A673 (cell line): ENCODE measurements around the gene TBC1D16. TPM values are rescaled to one million over a fixed set of nuclear protein-coding genes. Genes with fewer than 3 reads are reported as not detected.

Experiments used
- BruUV-seq: library from RNA; stranded (reverse); fragments of 400-500 nt; replicated peaks from 2 replicates; lab custom pipeline; 2021; lab: Mats Ljungman, UMichigan
- CTCF ChIA-PET: fragments of 300-600 bp; sonication (Branson Sonifier 250); formaldehyde crosslinking; loops from one replicate; lab custom pipeline; 2022; ENCODE audit warnings: antibody characterized with exemption; lab: Charles Lee
- POLR2A ChIA-PET: fragments of 300-600 bp; sonication (Branson Sonifier 250); formaldehyde crosslinking; loops from one replicate; lab custom pipeline; 2022; ENCODE audit warnings: antibody characterized with exemption; ENCODE audit not compliant: low non-redundant PET; lab: Charles Lee
- DNase-seq: peaks from one replicate; pipeline ENCODE4 v3.0.0-alpha.2; 2015; ENCODE audit warnings: low spot score
- H3K27ac ChIP-seq: fragments of 200-600 bp; sonication (generic); 2 replicates; pipeline ENCODE4 v1.5.1; 2016; ENCODE audit warnings: mixed run types, low read depth, mild to moderate bottlenecking, mixed read lengths, antibody characterized with exemption, low read length; ENCODE audit not compliant: poor library complexity, severe bottlenecking
- H3K27me3 ChIP-seq: fragments of 200-600 bp; sonication (generic); replicated peaks from 2 replicates; pipeline ENCODE4 v1.6.1; 2017; ENCODE audit warnings: mixed run types, low read depth, mild to moderate bottlenecking, mixed read lengths, antibody characterized with exemption, low read length; ENCODE audit not compliant: insufficient read depth, poor library complexity
- H3K36me3 ChIP-seq: fragments of 200-600 bp; sonication (generic); 2 replicates; pipeline ENCODE4 v1.6.1; 2016; ENCODE audit warnings: mixed run types, mild to moderate bottlenecking, mixed read lengths, antibody characterized with exemption, low read length; ENCODE audit not compliant: insufficient read depth, poor library complexity, severe bottlenecking
- H3K4me1 ChIP-seq: fragments of 200-600 bp; sonication (generic); 2 replicates; pipeline ENCODE4 v1.6.1; 2017; ENCODE audit warnings: mixed run types, mild to moderate bottlenecking, mixed read lengths, antibody characterized with exemption, low read length; ENCODE audit not compliant: insufficient read depth, poor library complexity, severe bottlenecking
- H3K4me3 ChIP-seq: fragments of 200-600 bp; sonication (generic); 2 replicates; pipeline ENCODE4 v1.5.1; 2016; ENCODE audit warnings: low read depth, mixed run types, mild to moderate bottlenecking, mixed read lengths, low read length; ENCODE audit not compliant: poor library complexity, severe bottlenecking
- H3K9me3 ChIP-seq: fragments of 200-600 bp; sonication (generic); 2 replicates; pipeline ENCODE4 v1.6.1; 2016; ENCODE audit warnings: mixed run types, low read depth, mild to moderate bottlenecking, mixed read lengths, antibody characterized with exemption, low read length; ENCODE audit not compliant: poor library complexity, severe bottlenecking
- CTCF ChIP-seq: fragments of 300-800, 200-600 bp; sonication (generic); conservative IDR thresholded peaks from 2 replicates; pipeline ENCODE4 v1.5.1; 2017; ENCODE audit warnings: low read depth, mild to moderate bottlenecking, antibody characterized with exemption, low read length, moderate library complexity, mixed read lengths
- EZH2 ChIP-seq: fragments of 200-600 bp; sonication (generic); IDR thresholded peaks from 2 replicates; pipeline ENCODE4 v1.6.1; 2017; ENCODE audit warnings: borderline replicate concordance, low read depth, mild to moderate bottlenecking, mixed read lengths, antibody characterized with exemption, low read length; ENCODE audit not compliant: poor library complexity, severe bottlenecking
- intact Hi-C: fragments of 100-400 bp; cut with micrococcal nuclease; formaldehyde crosslinking; loops from one replicate; pipeline ENCODE4 v1.10.0; 2022; ENCODE audit not compliant: unreplicated experiment
- total RNA-seq: library from RNA; stranded (reverse); gene quantifications from 2 replicates; pipeline ENCODE4 v1.2.3, GENCODE V29; 2021

TBC1D16 gene
- total RNA-seq, 1 experiment from 2014 or later: 49.1 TPM

GRCh38 chr17:80053102-80053501 is 17.4 kb upstream of the TBC1D16 start:
- no peaks in the 10 kb centered on the region for H3K36me3 ChIP-seq
- no peak for DNase-seq
- CTCF ChIA-PET: no interaction called here
- BruUV-seq: no TSS peak
- TF ChIP-seq EZH2: no peak
- no peak for TF ChIP-seq CTCF
- no peaks in the 10 kb centered on the region for H3K9me3 ChIP-seq
- H3K4me1 ChIP-seq: no peaks in the 10 kb centered on the region
- POLR2A ChIA-PET: no interaction called here
- no peak overlapping the region for H3K4me3 ChIP-seq
- intact Hi-C loops: no loop called here
- H3K27me3 ChIP-seq: no peaks in the 10 kb centered on the region
- no peak overlapping the region for H3K27ac ChIP-seq

- intact Hi-C loops: no loop called here
- H3K9me3 ChIP-seq: no peaks in the 10 kb centered on the region
- BruUV-seq: no TSS peak
- H3K36me3 ChIP-seq: no peaks in the 10 kb centered on the region
- H3K27ac ChIP-seq: no peak overlapping the region
- POLR2A ChIA-PET: no interaction called here
- no peaks in the 10 kb centered on the region for H3K27me3 ChIP-seq
- DNase-seq: no peak
- H3K4me1 ChIP-seq: no peaks in the 10 kb centered on the region
- H3K4me3 ChIP-seq: no peak overlapping the region
- TF ChIP-seq EZH2 (no peak), CTCF (no peak)
- CTCF ChIA-PET: no interaction called here
These were observed 16.0 kb upstream of the TBC1D16 start for GRCh38 chr17:80051681-80052080.

- BruUV-seq: no TSS peak
- Histone ChIP-seq H3K27me3 (no peaks in the 10 kb centered on the region), H3K4me1 (no peaks in the 10 kb centered on the region), H3K36me3 (no peaks in the 10 kb centered on the region), H3K4me3 (no peak overlapping the region), H3K27ac (no peak overlapping the region), H3K9me3 (no peaks in the 10 kb centered on the region)
- DNase-seq: no peak
- intact Hi-C loops: no loop called here
- CTCF ChIA-PET: no interaction called here
- POLR2A ChIA-PET: no interaction called here
- no peak for TF ChIP-seq CTCF
These were observed 15.0 kb upstream of the TBC1D16 start for GRCh38 chr17:80050706-80051105.
